ENCODE measurements around the gene AIMP2. TPM values are rescaled to one million over a fixed set of nuclear protein-coding genes. Genes with fewer than 3 reads are reported as not detected.
"Not testable (repeated sequence)": the region's sequence is repeated elsewhere in the genome, so short reads cannot be mapped to it uniquely, and the experiment has no call there.

Gene AIMP2
- total RNA-seq, 1 donor from 2014 or later, result 62.6 TPM

GRCh38 chr7:6026011-6026819, 17.1 kb downstream of the AIMP2 start:
- DNase-seq (ENCODE audit: low read depth, low spot score), result no peak

- DNase-seq (ENCODE audit: low read depth, low spot score), result no peak
These were observed 17.8 kb downstream of the AIMP2 start for GRCh38 chr7:6026820-6027311.

GRCh38 chr7:6027806-6028365, 18.8 kb downstream of the AIMP2 start:
- no peak for DNase-seq (ENCODE audit: low read depth, low spot score)

- no peak for DNase-seq (ENCODE audit: low read depth, low spot score)
These were observed 19.5 kb downstream of the AIMP2 start for GRCh38 chr7:6028563-6028962.

- DNase-seq (ENCODE audit: low read depth, low spot score), result no peak
These were observed 21.9 kb downstream of the AIMP2 start, which contains the start of gene ANKRD61 for GRCh38 chr7:6030988-6031387. TSS of gene ANKRD61 (plus strand) at chr7:6031376. CDS start at chr7:6031376, 0 bp downstream.

- no peak for DNase-seq (ENCODE audit: low read depth, low spot score)
These were observed 22.5 kb downstream of the AIMP2 start for GRCh38 chr7:6031567-6031966.

GRCh38 chr7:6032167-6032566, 23.1 kb downstream of the AIMP2 start:
- DNase-seq (ENCODE audit: low read depth, low spot score), result no peak

- DNase-seq (ENCODE audit: low read depth, low spot score), result no peak
These were observed 23.6 kb downstream of the AIMP2 start for GRCh38 chr7:6032641-6033040.

GRCh38 chr7:6035165-6035564, 26.1 kb downstream of the AIMP2 start:
- no peak for DNase-seq (ENCODE audit: low read depth, low spot score)

- DNase-seq (ENCODE audit: low read depth, low spot score), result no peak
These were observed 26.6 kb downstream of the AIMP2 start for GRCh38 chr7:6035686-6036085.

- no peak for DNase-seq (ENCODE audit: low read depth, low spot score)
These were observed 40.7 kb downstream of the AIMP2 start for GRCh38 chr7:6049780-6050179.

- not testable (repeated sequence) for DNase-seq (ENCODE audit: low read depth, low spot score)
These were observed 42.1 kb downstream of the AIMP2 start for GRCh38 chr7:6051185-6051584.

- DNase-seq (ENCODE audit: low read depth, low spot score), result no peak
These were observed 47.5 kb downstream of the AIMP2 start for GRCh38 chr7:6056616-6057015.

- DNase-seq (ENCODE audit: low read depth, low spot score), result no peak
These were observed 48.5 kb downstream of the AIMP2 start for GRCh38 chr7:6057316-6058129.

- DNase-seq (ENCODE audit: low read depth, low spot score), result not testable (repeated sequence)
These were observed 50.9 kb downstream of the AIMP2 start for GRCh38 chr7:6059941-6060340.

GRCh38 chr7:6071406-6071805, 62.3 kb downstream of the AIMP2 start:
- DNase-seq (ENCODE audit: low read depth, low spot score), result no peak

Other genes starting within 250 kb of the AIMP2 start
- gene RNF216, start 227.6 kb upstream of the AIMP2 start, total RNA-seq, result 26.6 and 32.2 TPM in 2 replicates
- gene OCM, start 128.5 kb upstream of the AIMP2 start, total RNA-seq, result not detected in 2 replicates
- gene CCZ1, start 110.5 kb upstream of the AIMP2 start, total RNA-seq, result 50.3 and 54.5 TPM in 2 replicates
- 0.07 and 0.13 TPM in 2 replicates for gene RSPH10B, start 38.6 kb upstream of the AIMP2 start, total RNA-seq
- gene PMS2, start 223 bp upstream of the AIMP2 start, total RNA-seq, result 17.7 and 19.2 TPM in 2 replicates
- gene ANKRD61, start 22.1 kb downstream of the AIMP2 start, total RNA-seq, result 0.07 TPM in 2 replicates
- 92.3 and 103 TPM in 2 replicates for gene EIF2AK1, start 49.9 kb downstream of the AIMP2 start, total RNA-seq
- gene USP42, start 95.7 kb downstream of the AIMP2 start, total RNA-seq, result 3.6 and 3.7 TPM in 2 replicates